HG03135 (cell line): ENCODE results near the gene GTPBP3.

ENCODE experiments used
- ATAC-seq: cut with Tn5 transposase; IDR thresholded peaks from one replicate; pipeline ENCODE4 v1.9.1; 2021; ENCODE audit warnings: mild to moderate bottlenecking, moderate library complexity; ENCODE audit not compliant: unreplicated experiment

The GTPBP3 gene

DNA sequence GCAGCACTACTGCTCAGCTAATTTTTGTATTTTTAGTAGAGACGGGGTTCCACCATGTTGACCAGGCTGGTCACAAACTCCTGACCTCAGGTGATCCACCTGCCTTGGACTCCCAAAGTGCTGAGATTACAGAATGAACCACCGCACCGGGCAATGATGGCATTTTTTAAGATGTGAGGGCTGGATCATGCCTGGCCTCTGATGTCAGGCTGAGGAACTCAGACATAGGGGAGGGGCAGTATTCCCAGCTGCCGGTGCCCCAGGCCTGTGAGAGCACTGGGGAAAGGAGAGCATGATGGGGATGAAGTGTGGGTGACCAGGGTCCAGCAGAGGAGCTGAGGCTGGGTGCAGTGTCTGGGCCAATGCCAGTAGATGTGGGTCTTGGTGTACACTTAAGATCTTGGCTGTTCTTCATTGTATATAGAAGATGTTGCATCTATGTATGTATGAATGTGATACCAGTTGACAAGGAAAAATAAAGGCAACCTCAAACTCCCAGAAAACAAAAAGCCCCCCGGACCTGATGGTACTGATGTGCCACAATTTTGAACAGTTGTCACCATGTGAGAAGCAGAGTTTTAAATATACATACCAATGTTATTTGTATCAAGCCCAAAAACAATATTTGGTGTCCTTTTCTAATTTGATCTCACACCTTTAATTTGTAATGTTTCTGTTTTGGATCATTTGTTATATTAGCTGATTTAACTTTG lies 43.2 kb downstream of the GTPBP3 start:
- ATAC-seq: no peak

DNA sequence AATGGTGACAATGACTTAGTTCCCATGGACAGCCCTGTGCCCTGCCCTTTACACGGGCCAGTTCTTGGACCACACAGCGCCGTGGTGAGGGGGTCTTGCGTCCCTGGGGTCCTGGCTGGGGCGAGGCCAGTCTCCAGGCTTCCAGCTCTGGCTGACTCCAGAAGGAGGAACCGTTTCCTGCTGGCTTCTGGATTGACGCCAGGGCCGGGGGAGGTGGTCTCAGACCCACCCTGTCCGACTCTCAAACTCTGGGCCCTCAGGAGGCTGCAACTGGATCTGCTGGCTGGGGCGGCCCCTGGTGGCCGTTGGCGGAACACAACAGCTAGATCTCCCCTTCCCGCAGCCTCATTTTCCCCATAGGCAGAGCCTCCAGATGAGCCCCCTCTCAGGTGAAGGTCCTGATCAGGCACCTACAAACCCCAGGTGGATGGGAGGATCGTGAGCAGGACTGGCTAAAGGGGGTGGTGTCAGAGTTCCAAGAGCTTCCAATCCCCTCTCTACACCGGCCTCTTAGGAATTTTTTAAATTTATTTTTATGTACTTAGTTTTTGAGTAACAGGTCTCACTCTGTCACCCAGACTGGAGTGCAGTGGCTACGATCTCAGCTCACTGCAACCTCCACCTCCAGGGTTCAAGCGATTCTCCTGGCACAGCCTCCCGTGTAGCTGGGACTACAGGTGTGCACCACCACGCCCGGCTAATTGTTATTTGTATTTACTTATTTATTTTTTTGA lies 48.7 kb downstream of the GTPBP3 start:
- ATAC-seq: no peak

DNA sequence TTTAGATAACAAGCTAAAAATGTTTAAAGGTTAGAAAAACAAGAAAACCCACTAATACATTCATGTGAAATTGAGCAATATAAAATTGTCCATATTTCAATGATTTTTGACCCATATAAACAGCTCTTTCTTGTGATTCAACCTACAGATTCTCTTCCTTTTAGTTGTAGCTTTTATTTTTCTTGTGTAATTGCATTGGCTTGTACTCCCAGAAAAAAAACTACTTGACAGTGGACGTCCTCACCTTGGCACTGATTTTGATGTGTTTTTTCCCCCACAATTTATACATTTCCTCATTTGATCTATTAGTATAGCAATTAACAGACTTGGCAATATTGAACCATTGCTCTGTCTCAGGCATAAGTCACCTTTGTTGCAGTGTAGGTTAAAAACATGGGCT lies 51.9 kb downstream of the GTPBP3 start:
- ATAC-seq: no peak

DNA sequence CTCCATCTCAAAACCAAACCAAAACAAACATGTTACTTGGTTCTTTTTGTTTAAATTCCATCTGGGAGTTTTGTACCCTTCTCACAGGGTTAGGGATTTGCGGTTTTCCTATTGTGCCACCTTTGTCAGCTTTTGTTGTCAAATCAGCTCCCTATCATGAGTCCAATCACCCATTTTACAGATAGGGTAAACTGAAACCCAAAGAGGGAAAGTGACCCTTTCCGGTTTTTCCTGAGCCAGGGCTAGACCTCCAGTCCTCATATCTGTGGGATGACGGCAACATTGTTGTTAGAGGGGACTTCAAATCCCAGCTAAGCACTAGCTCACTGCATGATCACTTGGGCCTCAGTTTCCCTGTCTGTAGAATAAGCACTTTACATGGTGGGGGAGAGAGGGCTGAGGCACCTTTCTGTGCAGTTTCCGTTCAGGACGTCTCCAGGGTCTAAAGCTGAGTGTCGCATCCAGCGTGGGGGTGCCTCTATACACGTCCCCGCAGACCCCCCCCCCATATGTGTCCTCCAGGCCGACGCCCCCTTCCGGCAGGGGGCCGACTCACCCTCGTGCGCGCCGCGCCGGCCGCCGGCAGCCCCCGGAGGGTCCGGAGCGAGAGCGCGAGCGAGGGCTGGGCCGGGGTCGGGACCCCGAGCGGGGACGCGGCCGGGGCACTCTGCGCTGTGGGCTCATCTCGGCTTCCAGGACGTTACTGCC lies 52.8 kb downstream of the GTPBP3 start:
- ATAC-seq: no peak

DNA sequence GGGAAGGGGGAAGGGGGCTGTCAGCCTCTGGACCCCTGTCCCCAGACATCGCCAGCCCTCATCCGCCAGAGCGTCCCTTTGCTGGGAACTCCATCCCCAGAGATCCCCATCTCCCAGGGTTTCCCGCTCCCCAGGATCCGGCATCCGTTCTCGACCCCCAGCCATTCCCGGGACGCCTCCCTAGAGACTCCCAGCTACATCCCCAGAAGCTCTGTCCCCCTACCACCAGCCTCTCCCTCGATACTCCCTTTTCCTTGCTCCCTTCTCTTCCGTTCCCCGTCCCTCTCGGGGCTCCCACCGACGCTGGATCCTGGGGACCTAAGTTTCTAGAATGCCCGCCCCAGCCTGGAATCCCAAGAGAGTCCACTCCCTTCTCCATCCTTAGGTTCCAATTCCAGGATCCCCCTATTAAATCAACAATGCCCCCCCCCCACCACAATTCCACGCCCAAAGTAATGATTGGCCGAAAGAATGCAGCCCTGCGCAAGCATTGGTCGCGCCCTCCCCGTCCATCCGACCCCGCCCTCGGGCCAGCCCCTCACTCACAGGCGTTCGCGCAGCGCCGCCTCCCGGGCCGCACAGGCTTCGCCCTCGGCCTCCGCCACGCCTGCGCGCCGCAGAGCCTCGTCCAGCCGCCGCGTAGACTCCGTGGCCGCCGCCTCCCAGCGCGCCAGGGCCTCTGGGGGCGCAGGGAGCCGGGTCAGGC lies 53.5 kb downstream of the GTPBP3 start:
- peak; percentile 67 for ATAC-seq

DNA sequence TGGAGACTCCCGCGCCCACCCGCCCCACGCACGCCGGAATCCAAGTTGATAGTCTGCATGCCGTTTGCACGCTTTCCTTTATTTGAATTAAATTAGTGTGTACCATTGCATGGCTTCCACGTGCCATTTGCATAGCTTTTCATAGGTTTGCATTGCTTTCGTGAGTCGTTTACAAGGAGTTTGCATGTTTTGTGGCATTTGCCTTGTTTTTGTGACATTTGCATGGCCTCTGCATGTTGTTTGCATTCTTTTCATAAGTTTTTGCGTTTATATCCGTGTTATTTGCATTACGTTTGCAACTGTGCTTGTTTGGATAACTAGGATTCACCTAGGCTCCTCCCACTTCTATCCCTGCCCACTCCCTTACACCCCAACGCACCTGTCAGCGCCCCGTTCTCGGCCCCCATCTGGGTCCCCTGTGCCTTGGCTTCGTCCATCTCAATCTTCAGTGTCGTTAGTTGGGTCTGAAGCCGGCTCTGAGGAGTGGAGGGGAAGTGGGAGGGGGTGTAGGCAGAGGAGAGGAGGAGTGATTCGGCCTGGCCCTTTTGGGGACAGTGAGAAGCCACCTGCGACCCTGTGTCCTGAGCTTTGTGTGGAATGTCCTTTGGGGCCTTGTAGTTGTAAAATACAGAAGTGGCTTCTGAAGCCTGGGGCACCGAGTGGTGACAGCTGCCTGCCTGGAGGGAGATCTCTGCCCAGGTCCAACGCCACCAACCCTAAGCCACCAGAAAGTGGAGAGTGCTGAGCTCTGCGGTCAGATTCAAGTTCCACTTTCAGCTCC lies 54.2 kb downstream of the GTPBP3 start:
- ATAC-seq: no peak
